Adrenal gland (tissue), 12 donors: Measurements from ENCODE around the gene CAPN5. TPM values are rescaled to one million over a fixed set of nuclear protein-coding genes. Genes with fewer than 3 reads are reported as not detected.
A peak's percentile ranks its signal among the peaks of the same experiment; 100 is the strongest.

Experiments used
- DNase-seq, 7 donors: peaks; one replicate each; pipeline ENCODE4 v3.0.0-alpha.2; 2019 to 2020
- H3K27ac ChIP-seq, 5 donors: fragments of 200-600 bp; sonication (generic) in 4 of 5; 1 replicate in 3 of 5; 2 replicates in 2 of 5; pipeline versions ENCODE4 v1.5.1 to v1.8.0; 2016 to 2020; ENCODE audit warnings: mild to moderate bottlenecking in 1 of 5
- H3K27me3 ChIP-seq: fragments of 200-600 bp; 2 replicates; pipeline ENCODE4 v1.8.0; 2021
- H3K36me3 ChIP-seq, 2 donors: fragments of 200-600 bp; replicated peaks in 1 of 2; 1 replicate in 1 of 2; 2 replicates in 1 of 2; pipeline versions ENCODE4 v1.5.1 to v1.8.0; 2018 to 2022
- H3K4me1 ChIP-seq, 2 donors: fragments of 200-600 bp; replicated peaks in 1 of 2; 1 replicate in 1 of 2; 2 replicates in 1 of 2; pipeline versions ENCODE4 v1.5.1 to v1.8.0; 2018 to 2021
- H3K4me3 ChIP-seq, 4 donors: fragments of 200-600 bp; sonication (generic) in 3 of 4; one replicate each; pipeline ENCODE4 v1.5.1; 2016 to 2018
- H3K9me3 ChIP-seq, 3 donors: fragments of 200-600 bp; sonication (generic) in 1 of 3; replicated peaks in 1 of 3; 1 replicate in 2 of 3; 2 replicates in 1 of 3; pipeline versions ENCODE4 v1.5.1 to v1.8.0; 2016 to 2021
- POLR2A ChIP-seq, 2 donors: fragments of 450-650 bp; IDR thresholded peaks; one replicate each; pipeline ENCODE4 v1.6.1; 2017; ENCODE audit warnings: antibody characterized with exemption in 2 of 2, mild to moderate bottlenecking in 2 of 2, moderate library complexity in 1 of 2
- WGBS, 4 donors: extraction: QIAGEN DNeasy Blood & Tissue Kit in 2 of 4; methylation state at CpG; one replicate each; pipeline versions ENCODE4 v1.1.5 to v1.1.7; 2013 to 2017; 5-methylcytosine and 5-hydroxymethylcytosine counted together
- intact Hi-C, 2 donors: fragments of 100-400 bp; cut with DNase I; formaldehyde crosslinking; loops; one replicate each; pipeline versions ENCODE4 v1.14.1 to v1.15.0; 2022 to 2023
- polyA plus RNA-seq, 3 donors: library from polyadenylated mRNA; stranded (reverse); fragments of 200-250 nt in 2 of 3; fragments of 350-450 nt in 1 of 3; fragmentation: Illumina TruSeq in 1 of 3; extraction: RNeasy Lipid Tissue Mini Kit (QIAGEN cat#74804) in 1 of 3; gene quantifications; one replicate each; pipeline ENCODE4 v1.2.3, GENCODE V29; 2013 to 2014
- total RNA-seq, 9 donors: library from RNA; depleted of rRNA in 4 of 9; stranded (reverse); fragments of >200 nt in 4 of 9; fragments of 120-200 nt in 1 of 9; fragmentation: NEBNext Ultra II Directional in 1 of 9; extraction: Animal tissue kit (Norgen Biotek cat#: 25700) in 1 of 9; gene quantifications; one replicate each; pipeline versions ENCODE4 v1.1.0 to v1.2.4, GENCODE V29; 2013 to 2023
- TF ChIP-seq, protein P1 (sequence below), 6 experiments: fragments of 450-650 bp in 4 of 6; fragments of 200-600 bp in 2 of 6; sonication (generic) in 1 of 6; IDR thresholded peaks; 1 replicate in 5 of 6; 2 replicates in 1 of 6; pipeline versions ENCODE4 v1.5.1 to v1.8.0; 2016 to 2021; ENCODE audit warnings: antibody characterized with exemption in 6 of 6, mild to moderate bottlenecking in 2 of 6, moderate library complexity in 1 of 6
- donor health status: healthy with polysubstance abuse.
- donor health status: Bipolar disorder and iron deficiency.
- donor health status: DM: yes; HTN: yes; CAD: no.
- donor health status: DM: no; HTN: no; CAD: no.
- donor health status: DM: no; HTN: no; CAD: no.
- donor health status: DM: yes; HTN: yes; CAD: no.

CAPN5 gene
- total and polyA plus RNA-seq, 12 donors, result 5.6 to 29.6 (median 18.4) TPM

- H3K9me3 ChIP-seq, result no peaks in the 10 kb centered on the region
- intact Hi-C loops, result loop anchor here (2.0 to 10.0 kb wide), 2 partner anchors 61 to 417 kb away; no protein-coding TSS in a partner anchor
- peak; percentile 55 to 81 (median 72) for DNase-seq
- H3K36me3 ChIP-seq, result peaks cover 0 to 3% of the 10 kb centered on the region in 2 donors
- H3K4me3 ChIP-seq, result peak overlapping the region in 2 of 4 donors; percentile 30 to 69
- H3K4me1 ChIP-seq, result peaks cover 44 to 50% of the 10 kb centered on the region in 2 donors
- WGBS, 4 donors, result 0 to 2% (median 1%) methylated on average over 20 to 27 of the region's 27 CpGs; no CpG with 5 or more reads in 1 of the 4 donors
- no peak for TF ChIP-seq POLR2A (IDR thresholded peaks at IDR 0.05)
- TF ChIP-seq, protein P1, sequence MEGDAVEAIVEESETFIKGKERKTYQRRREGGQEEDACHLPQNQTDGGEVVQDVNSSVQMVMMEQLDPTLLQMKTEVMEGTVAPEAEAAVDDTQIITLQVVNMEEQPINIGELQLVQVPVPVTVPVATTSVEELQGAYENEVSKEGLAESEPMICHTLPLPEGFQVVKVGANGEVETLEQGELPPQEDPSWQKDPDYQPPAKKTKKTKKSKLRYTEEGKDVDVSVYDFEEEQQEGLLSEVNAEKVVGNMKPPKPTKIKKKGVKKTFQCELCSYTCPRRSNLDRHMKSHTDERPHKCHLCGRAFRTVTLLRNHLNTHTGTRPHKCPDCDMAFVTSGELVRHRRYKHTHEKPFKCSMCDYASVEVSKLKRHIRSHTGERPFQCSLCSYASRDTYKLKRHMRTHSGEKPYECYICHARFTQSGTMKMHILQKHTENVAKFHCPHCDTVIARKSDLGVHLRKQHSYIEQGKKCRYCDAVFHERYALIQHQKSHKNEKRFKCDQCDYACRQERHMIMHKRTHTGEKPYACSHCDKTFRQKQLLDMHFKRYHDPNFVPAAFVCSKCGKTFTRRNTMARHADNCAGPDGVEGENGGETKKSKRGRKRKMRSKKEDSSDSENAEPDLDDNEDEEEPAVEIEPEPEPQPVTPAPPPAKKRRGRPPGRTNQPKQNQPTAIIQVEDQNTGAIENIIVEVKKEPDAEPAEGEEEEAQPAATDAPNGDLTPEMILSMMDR (IDR thresholded peaks at IDR 0.05), result peak; percentile 97 to 100 (median 100)
- H3K27me3 ChIP-seq, result no peaks in the 10 kb centered on the region
- H3K27ac ChIP-seq, result peak overlapping the region; percentile 4 to 92 (median 84)
These were observed 60.6 kb downstream of the CAPN5 start for GRCh38 chr11:77127235-77127911.

DNA sequence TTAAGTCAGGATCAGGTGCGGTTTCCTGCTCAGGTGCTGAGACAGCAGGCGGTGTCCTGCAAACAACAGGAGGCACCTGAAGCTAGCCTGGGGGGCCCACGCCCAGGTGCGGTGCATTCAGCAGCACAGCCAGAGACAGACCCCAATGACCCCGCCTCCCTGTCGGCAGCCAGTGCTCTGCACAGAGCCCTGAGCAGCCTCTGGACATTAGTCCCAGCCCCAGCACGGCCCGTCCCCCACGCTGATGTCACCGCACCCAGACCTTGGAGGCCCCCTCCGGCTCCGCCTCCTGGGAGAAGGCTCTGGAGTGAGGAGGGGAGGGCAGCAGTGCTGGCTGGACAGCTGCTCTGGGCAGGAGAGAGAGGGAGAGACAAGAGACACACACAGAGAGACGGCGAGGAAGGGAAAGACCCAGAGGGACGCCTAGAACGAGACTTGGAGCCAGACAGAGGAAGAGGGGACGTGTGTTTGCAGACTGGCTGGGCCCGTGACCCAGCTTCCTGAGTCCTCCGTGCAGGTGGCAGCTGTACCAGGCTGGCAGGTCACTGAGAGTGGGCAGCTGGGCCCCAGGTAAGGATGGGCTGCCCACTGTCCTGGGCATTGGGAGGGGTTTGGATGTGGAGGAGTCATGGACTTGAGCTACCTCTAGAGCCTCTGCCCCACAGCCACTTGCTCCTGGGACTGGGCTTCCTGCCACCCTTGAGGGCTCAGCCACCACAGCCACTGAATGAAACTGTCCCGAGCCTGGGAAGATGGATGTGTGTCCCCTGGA is 61.3 kb downstream of the CAPN5 start, which contains the start of gene MYO7A:
MYO7A (plus strand) TSS at position 327 of the 772 bp plus-strand sequence. CDS start 2,389 bp downstream, outside the sequence.
- Histone ChIP-seq H3K27me3 (no peaks in the 10 kb centered on the region), H3K27ac (peak within 1 kb of the TSS; percentile 65 to 92 (median 84)), H3K36me3 (peaks cover 0 to 3% of the 10 kb centered on the region in 2 donors), H3K9me3 (no peaks in the 10 kb centered on the region), H3K4me3 (peak within 1 kb of the TSS in 2 of 4 donors; percentile 30 to 69), H3K4me1 (peaks cover 44 to 56% of the 10 kb centered on the region in 2 donors)
- 4 to 12% (median 11%) methylated on average over 7 to 20 of the region's 20 CpGs for WGBS, 4 donors
- intact Hi-C loops, result loop anchor here (2.0 to 10.0 kb wide), 2 partner anchors 61 to 417 kb away; no protein-coding TSS in a partner anchor
- peak; percentile 93 to 98 (median 96) for DNase-seq
- TF ChIP-seq POLR2A (IDR thresholded peaks at IDR 0.05), result peak; percentile 56 to 96
- TF ChIP-seq, protein P1 (IDR thresholded peaks at IDR 0.05), result no peak

DNA sequence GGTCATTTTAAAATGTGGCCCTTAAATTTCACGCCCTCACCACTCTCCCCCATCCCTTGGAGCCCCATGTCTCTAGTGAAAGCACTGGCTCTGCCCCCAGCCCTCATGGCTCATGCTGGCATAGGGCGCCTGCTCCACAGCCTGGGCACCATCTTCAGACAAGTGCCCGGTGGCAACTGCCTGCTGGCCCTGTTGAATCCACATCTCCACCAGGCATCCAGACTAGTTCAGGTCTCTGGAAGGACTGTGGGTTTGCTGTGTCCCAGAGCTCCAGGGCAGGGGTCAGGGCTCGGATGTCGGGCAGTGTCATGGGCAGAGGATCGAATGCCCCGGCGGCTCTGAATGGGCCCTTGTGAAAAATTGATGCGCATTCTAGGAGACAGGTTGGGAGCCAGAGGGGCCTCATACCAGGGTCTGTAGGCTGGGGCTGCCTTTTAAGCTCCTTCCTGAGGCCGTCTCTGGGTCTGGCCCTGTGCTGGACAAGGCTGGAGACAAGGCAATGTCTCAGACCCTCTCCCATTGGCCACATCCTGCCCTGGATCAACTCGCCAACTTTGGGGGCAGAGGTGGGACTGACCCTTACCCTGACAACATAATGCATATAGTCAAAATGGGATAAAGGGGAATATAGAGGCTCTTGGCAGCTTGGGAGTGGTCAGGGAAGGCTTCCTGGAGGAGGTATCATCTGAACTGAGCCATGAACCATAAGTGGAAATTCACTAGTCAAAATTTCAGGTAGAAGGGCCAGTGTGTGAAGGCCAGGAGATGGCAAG is 62.5 kb downstream of the CAPN5 start:
- no peaks in the 10 kb centered on the region for H3K9me3 ChIP-seq
- H3K36me3 ChIP-seq, result no peaks in the 10 kb centered on the region
- peak overlapping the region; percentile 13 to 92 (median 84) for H3K27ac ChIP-seq
- WGBS, 4 donors, result 66 to 74% (median 69%) methylated on average over 7 to 11 of the region's 11 CpGs
- no peaks in the 10 kb centered on the region for H3K27me3 ChIP-seq
- DNase-seq, result no peak
- H3K4me1 ChIP-seq, result peaks cover 44 to 63% of the 10 kb centered on the region in 2 donors
- peak overlapping the region in 1 of 4 donors; percentile 69 for H3K4me3 ChIP-seq
- intact Hi-C loops, result loop anchor here in 1 of 2 donors (10.0 kb wide), 1 partner anchor 416 kb away; no protein-coding TSS in a partner anchor
- TF ChIP-seq POLR2A (IDR thresholded peaks at IDR 0.05), result no peak
- TF ChIP-seq, protein P1 (IDR thresholded peaks at IDR 0.05), result no peak
